K562 (cell line): ENCODE data around the gene PRDX2. TPM values are rescaled to one million over a fixed set of nuclear protein-coding genes. Genes with fewer than 3 reads are reported as not detected.
A peak's percentile ranks its signal among the peaks of the same experiment; 100 is the strongest.

Experiments
- ATF4 ChIP-seq: fragments of 450-650 bp; formaldehyde crosslinking; IDR thresholded peaks from 2 replicates; pipeline ENCODE4 v1.4.0; 2022; ENCODE audit warnings: mild to moderate bottlenecking, moderate library complexity
- C11orf30 ChIP-seq: fragments of 450-650 bp; IDR thresholded peaks from 2 replicates; pipeline ENCODE4 v1.6.1; 2016; ENCODE audit warnings: low read depth, mild to moderate bottlenecking
- CBFA2T3 ChIP-seq: fragments of 450-650 bp; IDR thresholded peaks from 2 replicates; pipeline ENCODE4 v1.6.1; 2017
- DDX20 ChIP-seq: fragments of 450-650 bp; IDR thresholded peaks from 2 replicates; pipeline ENCODE4 v1.6.1; 2016; ENCODE audit warnings: missing genetic modification characterization, low read depth, mild to moderate bottlenecking, missing compliant biosample characterization, moderate library complexity
- DMBX1 ChIP-seq: fragments of 250-450 bp; sonication (Bioruptor Pico); IDR thresholded peaks from 2 replicates; pipeline ENCODE4 v1.8.0; 2022; ENCODE audit warnings: inconsistent platforms, mild to moderate bottlenecking, moderate library complexity, borderline replicate concordance
- GATAD2A ChIP-seq: fragments of 450-650 bp; IDR thresholded peaks from 2 replicates; pipeline ENCODE4 v1.6.1; 2017
- HNRNPUL1 ChIP-seq: fragments of 200-400 bp; formaldehyde crosslinking; IDR thresholded peaks from 2 replicates; pipeline ENCODE4 v1.6.1; 2017; ENCODE audit warnings: low read length
- MAZ ChIP-seq, 2 experiments: fragments of 450-650 bp in 1 of 2; sonication (generic) in 1 of 2; formaldehyde crosslinking; IDR thresholded peaks in 1 of 2; conservative IDR thresholded peaks in 1 of 2; 2 replicates each; pipeline versions ENCODE4 v1.4.0 to v1.5.0; 2020; ENCODE audit warnings: mild to moderate bottlenecking in 1 of 2, missing genetic modification reagents in 1 of 2
- MGA ChIP-seq: fragments of 450-650 bp; IDR thresholded peaks from 2 replicates; pipeline ENCODE4 v1.6.1; 2016; ENCODE audit warnings: mild to moderate bottlenecking, moderate library complexity
- NFXL1 ChIP-seq: fragments of 450-650 bp; formaldehyde crosslinking; IDR thresholded peaks from 2 replicates; pipeline ENCODE4 v1.4.0; 2021; ENCODE audit warnings: mild to moderate bottlenecking
- PRPF4 ChIP-seq: fragments of 200-400 bp; formaldehyde crosslinking; IDR thresholded peaks from one replicate; pipeline ENCODE4 v1.6.1; 2017; ENCODE audit warnings: low read length, low read depth, mild to moderate bottlenecking; ENCODE audit not compliant: insufficient read depth, poor library complexity, severe bottlenecking
- SIN3A ChIP-seq, 2 experiments: fragments of 150-350 bp in 1 of 2; IDR thresholded peaks; 2 replicates each; pipeline ENCODE4 v1.6.1; 2011 to 2016; ENCODE audit warnings: borderline replicate concordance in 2 of 2, low read depth in 2 of 2, low read length in 2 of 2, mild to moderate bottlenecking in 2 of 2, moderate library complexity in 2 of 2; ENCODE audit not compliant: control insufficient read depth in 1 of 2
- YY1 ChIP-seq, 3 experiments: IDR thresholded peaks; 2 replicates each; pipeline ENCODE4 v1.6.1; 2011; ENCODE audit warnings: low read length in 2 of 3, mild to moderate bottlenecking in 2 of 3, moderate library complexity in 2 of 3, borderline replicate concordance in 1 of 3, control low read depth in 1 of 3, low read depth in 1 of 3; ENCODE audit not compliant: insufficient read depth in 3 of 3, insufficient replicate concordance in 2 of 3, control insufficient read depth in 1 of 3, insufficient read length in 1 of 3; ENCODE audit errors: extremely low read depth in 1 of 3
- ZNF717 ChIP-seq: fragments of 250-450 bp; sonication (Bioruptor Pico); IDR thresholded peaks from 2 replicates; pipeline ENCODE4 v1.5.0; 2021
- polyA plus RNA-seq, 8 experiments: library from polyadenylated mRNA; depleted of rRNA in 4 of 8; stranded (reverse) in 5 of 8; unstranded in 3 of 8; fragments of >200 nt; fragmentation: Nextera tagmentation in 2 of 8; fragmentation: Illumina TruSeq in 1 of 8; extraction: Ambion mirVana in 2 of 8; extraction: Trizol in 1 of 8; gene quantifications; 2 replicates each; pipeline versions ENCODE4 v1.2.1 to v1.2.3, GENCODE V29; 2011 to 2014; ENCODE audit warnings: inconsistent platforms in 1 of 8, missing spikeins in 1 of 8
- total RNA-seq, 7 experiments: library from RNA; depleted of rRNA in 6 of 7; stranded (reverse); fragments of >200 nt in 6 of 7; fragmentation: Illumina TruSeq in 2 of 7; extraction: Trizol in 2 of 7; gene quantifications; 2 replicates each; pipeline versions ENCODE4 v1.2.1 to v1.2.3, GENCODE V29; 2011 to 2021; ENCODE audit warnings: low replicate concordance in 1 of 7

Gene PRDX2
- total and polyA plus RNA-seq, 9 of the 15 experiments (the other 6 are each of a cell fraction or from before 2014, with no cell fraction given): 206 to 1,183 (median 415) TPM

GRCh38 chr19:12847159-12848139 is 45.8 kb upstream of the PRDX2 start (continued):
- TF ChIP-seq MAZ (CRISPR knock-in tag; conservative IDR thresholded peaks at IDR 0.05 in 1 of 2, IDR thresholded peaks at IDR 0.05 in 1 of 2): peak; percentile 86 to 87
- TF ChIP-seq HNRNPUL1: no peak
- no peak for TF ChIP-seq C11orf30
- no peak for TF ChIP-seq ZNF717 (CRISPR knock-in tag)
- no peak for TF ChIP-seq GATAD2A
- peak in 2 of 3 experiments; percentile 52 to 62 for TF ChIP-seq YY1 (IDR thresholded peaks at IDR 0.05; ENCODE audit: borderline replicate concordance in 1 of 3, control insufficient read depth in 1 of 3, extremely low read depth in 1 of 3, insufficient read depth in 3 of 3, insufficient read length in 1 of 3, insufficient replicate concordance in 2 of 3, low read depth in 1 of 3, low read length in 2 of 3)
- TF ChIP-seq DMBX1 (CRISPR knock-in tag): no peak
- TF ChIP-seq SIN3A (IDR thresholded peaks at IDR 0.05; ENCODE audit: borderline replicate concordance in 2 of 2, control insufficient read depth in 1 of 2, low read depth in 2 of 2, low read length in 2 of 2): no peak
- no peak for TF ChIP-seq PRPF4
- no peak for TF ChIP-seq ATF4
- no peak; the same call in 1 of the 2 replicates for TF ChIP-seq MGA
- TF ChIP-seq NFXL1: no peak
- no peak for TF ChIP-seq CBFA2T3
- no peak for TF ChIP-seq DDX20 (tag)
